Stimulated activated CD8-positive, alpha-beta memory T cell treated with anti-CD3 and anti-CD28 coated beads, Interleukin-4, amount 100 ng/mL, for 48 hours (primary cell): ENCODE measurements around the gene TTC13.
A peak's percentile ranks its signal among the peaks of the same experiment; 100 is the strongest.
"Not testable (repeated sequence)": the region's sequence is repeated elsewhere in the genome, so short reads cannot be mapped to it uniquely, and the experiment has no call there.

Experiments used
- DNase-seq: peaks from one replicate; pipeline ENCODE4 v3.0.0-alpha.2; 2020

TTC13 gene

DNA sequence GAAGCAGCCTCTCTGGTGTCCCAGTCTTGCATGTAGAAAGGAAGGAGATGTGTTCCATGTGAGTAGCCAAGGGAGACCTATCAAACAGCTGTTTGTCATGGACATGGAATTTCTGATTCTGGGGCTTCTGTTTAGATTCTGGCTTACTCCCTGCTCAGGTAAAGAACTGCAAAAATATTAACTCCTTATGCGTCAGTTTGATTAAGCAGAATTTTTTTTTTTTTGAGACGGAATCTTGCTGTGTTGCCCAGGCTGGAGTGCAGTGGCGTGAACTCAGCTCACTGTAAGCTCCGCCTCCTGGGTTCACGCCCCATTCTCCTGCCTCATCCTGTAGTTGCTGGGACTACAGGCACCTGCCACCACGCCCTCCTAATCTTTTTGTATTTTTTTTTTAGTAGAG, 7.0 kb upstream of the TTC13 start:
- no peak for DNase-seq

DNA sequence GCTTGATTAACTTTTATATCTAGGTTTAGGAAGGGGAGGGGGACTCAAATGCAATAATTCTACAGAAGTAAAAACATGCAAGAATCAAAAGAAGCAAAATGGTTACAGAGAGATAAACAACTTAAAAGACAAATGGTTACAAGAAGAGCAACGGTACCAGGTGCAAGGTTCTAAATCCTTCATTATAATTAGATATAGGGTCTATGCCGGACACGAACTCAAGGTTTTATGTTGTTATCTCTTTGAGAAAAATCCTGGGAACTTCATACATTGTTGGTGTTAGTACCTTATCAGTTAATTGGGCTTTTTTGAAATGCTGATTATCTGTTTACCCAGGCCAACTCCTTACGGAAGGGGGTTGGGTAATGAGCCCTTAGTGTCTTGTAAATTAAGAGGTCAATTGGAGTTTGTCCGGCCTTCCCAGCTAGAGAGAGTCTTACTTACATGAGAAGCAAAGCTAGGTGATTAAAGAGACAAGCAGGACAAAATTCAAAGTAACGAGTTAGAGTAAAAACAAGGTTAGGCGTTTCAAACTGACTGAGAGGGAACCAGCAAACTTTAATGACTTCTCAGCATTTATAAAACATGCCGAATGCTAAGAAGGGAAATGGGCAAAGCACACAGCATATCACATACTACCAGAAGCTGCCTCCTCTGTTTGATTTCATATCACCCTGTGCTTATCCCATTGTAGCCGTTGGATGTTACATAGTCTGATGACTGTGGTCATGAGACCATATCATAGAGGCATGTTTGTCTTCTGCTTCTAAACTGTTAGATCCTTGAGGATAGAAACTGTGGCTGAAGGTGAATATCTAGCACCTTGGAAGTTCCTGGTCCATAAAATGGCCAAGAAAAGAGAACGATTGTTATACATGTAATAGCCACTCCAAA, 6.2 kb upstream of the TTC13 start:
- DNase-seq = not testable (repeated sequence)

DNA sequence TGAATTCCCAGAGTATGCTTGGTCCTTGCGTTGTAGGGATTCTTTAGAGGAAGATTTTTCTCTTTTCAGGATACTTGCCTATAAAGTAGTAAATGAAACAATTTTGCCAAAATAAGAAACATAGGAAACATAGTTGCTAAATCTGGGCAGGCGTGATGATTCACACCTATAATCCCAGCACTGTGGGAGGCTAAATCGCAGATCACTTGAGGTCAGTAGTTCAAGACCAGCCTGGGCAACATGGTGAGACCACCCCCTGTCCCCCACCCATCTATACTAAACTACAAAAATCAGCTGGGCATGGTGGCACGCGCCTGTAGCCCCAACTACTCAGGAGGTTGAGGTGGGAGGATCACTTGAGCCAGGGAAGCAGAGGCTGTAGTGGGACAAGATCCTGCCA, 5.2 kb upstream of the TTC13 start:
- no peak for DNase-seq

DNA sequence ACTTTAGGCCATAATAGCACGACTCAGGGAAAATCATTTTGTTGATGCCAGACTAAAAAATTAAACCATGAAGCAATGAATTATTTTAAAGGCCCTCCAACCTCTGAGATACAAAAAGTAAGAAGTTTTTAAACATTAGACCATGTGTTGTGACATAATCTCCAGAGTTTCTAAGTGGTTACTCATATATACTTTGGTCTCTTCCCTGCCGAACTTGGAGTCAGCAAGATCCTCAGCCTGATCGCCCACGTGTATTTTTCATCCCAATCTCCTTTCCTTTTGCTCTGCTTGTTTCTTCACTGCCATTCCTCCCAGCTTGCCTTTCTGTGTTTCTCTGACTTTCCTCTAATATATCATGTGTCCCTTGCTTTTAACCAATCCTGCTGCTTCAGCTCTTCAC, 4.0 kb upstream of the TTC13 start:
- no peak for DNase-seq

DNA sequence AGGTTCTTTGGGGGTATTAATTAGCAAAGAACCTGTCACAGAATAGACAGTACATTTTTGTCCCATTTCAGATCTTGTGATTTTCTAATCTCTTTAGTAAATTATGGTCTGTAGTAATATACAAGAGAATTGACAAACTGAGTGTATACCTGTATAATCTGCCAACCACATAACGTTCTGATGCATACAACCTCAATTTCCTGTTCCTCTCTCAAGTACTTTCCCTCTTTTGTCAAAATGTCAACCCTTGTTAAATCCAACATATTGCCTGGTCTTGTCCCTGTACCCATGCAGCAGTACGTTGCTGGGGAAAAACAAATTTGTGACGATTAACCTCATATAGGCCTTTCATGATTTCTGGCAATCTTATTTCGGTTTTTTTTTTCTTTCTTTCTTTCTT, 1.3 kb upstream of the TTC13 start:
- no peak for DNase-seq

DNA sequence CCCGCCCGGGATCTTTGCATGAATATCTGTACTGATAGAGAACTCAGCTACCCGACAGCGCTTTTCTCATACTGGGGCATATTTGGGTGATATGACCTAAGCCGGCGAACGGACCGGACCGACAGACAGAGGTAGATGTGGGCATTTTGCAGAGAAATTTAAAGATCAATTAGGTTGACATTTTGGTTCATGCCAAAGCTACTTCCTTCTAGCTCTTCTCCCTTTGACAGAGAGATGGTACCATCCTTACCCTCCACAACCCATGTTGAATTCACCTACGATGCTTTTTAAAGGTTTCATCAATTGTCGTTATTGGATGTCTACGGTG, 692 bp upstream of the TTC13 start:
- no peak for DNase-seq

DNA sequence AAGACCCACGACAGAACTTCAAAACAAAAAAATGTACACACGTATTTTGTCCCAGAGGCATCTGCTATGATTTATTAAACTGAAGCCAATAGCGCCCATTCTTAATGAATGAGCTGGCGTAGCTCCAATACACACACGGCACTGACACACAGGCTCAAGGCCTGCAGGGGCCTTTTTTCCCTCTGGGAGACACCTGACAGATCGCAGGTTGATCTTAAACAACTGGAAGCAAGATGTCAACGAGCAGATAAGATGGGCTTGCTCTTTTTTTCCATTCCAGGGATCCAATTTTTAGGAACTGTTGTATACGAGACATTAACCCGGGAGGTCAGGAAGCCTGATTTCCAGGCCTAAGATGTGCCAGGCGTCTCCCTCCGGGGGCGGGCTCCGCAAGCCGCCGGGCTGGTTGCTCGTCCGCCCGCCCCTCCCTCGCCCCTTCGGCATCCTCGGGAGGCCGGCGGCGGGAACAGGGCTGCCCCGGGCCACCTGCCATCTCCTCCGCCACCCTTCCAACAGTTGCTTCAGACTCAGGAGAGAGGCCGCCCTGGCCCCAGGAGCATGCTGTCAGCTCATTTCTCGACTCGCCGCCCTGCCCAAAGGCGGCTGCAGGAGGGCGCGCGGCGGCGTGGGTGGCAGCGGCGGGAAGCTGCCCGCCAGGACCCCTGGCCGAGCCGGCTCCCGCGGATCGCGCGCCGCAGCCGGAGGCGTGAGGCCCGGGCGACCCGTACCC, 735 bp downstream of the TTC13 start:
- DNase-seq = peak; percentile 54

DNA sequence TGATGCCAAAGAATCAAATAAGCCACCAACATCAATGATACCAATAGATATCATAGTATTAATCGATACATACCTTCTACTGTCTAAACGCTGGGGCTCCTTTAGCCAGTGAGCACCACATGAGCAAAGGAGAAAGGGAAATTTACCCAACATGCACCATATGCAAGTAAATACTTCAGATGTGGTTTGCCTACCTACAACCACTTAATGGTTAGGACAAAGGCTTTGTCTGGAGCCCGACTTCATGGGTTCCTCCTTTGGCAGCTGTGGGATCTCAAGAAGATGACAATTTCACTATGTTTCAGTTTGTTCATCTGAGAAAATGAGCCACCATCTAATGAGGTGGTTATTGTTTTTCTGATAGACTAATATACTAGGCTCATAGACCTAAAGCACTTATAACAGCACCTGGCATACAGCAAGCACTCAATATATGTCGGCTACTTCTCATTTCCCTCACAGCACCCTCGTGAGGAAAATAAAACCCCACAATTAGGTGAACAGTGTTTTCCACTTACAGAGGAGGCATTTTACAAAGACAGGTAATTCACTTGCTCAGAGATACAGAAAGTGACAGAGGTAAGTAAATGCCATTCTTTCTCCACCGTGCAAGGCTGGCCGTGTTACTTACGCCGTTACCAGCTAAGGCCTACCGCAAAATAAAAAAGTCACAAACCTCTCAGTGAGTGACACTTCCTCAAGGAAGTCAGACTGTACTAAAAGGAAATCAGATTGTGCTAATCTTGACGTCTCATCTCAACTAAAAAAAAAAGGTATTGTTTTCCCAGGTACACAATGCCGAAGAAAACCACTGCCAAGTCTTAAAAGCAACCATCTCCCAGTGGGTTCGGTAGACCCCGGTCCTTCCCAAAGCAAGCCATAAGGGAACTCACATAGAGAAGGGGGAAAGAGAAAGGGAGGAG, 1.6 kb downstream of the TTC13 start:
- DNase-seq = no peak

DNA sequence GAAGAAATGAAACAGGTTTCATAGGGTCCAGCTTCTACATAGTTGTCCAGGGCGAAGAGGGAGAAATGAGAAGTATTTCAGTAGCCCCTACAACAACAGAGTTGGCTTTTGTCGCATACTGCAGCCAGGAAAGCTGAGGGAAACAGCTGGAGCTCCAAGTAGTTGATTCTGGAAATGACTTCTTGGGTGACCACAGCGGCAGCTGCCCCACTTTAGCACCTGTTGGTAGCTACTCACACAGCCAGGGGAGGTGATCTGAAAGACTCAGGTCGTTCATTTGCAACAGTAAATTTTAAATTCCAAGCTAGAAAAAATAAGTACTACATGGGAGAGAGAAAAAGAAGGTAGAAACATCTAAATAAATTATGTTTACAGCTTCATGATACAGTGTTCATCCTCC, 2.3 kb downstream of the TTC13 start:
- DNase-seq = no peak

DNA sequence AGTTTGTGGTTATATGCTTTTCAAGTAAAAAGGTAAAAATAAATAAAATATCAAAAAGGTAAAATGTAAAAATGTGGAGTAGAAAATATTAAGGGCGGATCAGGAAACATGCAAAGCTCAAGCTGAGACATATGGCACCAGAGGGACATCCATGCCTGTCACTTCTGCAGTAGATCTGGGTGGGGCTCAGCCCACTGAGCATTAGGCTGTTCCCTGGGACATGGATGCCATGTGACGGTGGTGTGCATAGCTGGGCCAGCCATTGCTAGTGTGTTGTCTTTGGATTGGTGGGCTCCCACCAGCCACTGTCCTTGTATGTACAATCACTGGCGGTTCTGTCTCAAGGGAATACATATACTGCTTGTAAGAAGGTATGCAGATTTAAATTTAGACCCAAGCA, 3.0 kb downstream of the TTC13 start:
- DNase-seq = no peak

DNA sequence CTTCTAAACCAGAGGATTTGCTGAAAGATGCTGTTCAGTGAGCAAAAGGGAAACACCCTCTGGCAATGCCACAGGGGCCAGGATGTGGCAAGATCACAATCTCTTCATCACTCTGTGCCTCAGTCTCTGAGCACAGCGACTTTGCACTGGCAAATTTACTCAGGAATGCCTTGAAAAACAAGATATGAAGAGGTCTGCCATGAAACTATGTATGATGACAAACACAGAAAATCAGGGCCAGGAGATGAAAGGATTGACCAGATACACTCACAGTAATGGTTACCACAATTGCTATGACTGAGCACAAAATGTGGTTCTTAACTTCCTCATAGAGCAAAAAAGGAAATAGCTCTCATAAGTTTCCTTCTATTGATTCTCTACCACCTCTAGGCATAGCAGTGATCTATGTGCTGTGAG, 5.8 kb downstream of the TTC13 start:
- DNase-seq = peak; percentile 68

DNA sequence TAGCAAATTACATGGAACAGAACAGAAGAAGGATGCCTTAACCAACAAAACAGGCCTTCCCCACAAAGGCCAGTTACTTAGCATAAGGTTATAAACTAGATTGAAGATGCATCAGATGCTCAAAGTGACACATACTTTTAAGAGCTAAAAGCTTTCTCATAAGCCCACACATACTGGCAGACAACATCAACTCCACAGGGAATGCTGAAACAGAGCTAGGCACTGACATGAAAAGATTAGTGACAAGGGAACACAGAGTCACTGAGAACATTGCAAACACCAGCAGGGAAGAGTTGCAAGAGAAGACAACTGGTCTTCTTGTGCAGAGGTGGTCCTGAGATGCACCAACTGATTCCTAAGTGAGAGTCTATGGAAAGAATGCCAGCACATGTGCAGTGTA, 6.9 kb downstream of the TTC13 start:
- no peak for DNase-seq

DNA sequence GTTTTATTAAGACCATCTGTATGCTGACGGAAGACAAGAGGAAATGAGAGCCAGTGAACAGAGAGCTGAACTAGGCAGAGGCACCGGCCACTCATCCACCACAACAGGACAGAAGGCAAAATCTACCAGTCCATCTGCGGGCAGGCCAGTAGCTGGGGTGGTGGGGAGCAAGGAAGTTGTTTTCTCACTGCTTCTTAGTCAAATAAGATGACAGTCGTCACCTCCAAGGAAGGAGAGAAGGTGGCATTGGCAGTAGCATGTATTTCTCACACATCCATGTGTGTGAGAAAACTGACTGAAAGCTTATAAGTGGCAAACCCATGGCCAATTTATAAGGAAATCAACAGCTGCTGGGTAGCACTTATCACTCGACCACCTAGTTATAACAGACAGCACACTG, 8.2 kb downstream of the TTC13 start:
- no peak for DNase-seq

DNA sequence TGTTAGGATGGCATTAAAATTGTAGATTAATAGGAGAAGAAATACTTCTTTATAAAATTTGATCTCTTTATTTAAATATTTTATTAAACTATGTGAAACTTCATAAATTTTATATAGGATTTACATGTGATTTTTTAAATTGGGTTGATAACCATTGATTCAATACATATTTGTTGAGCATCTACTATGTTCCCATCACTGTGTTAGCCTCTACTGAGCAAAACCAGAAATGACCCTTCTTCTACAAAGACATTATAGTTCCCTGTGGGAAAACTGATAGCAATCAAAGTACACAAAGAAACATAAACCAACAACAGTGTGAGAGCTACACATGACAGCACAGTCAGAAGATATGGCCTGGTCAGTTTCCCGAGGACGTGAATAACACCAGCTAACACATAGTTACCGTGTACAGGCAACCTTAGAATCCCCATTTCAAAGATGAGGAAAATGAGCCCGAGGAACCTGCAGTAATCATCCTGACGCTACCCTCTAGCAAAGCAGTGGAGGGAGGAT, 12.2 kb downstream of the TTC13 start:
- DNase-seq = no peak

DNA sequence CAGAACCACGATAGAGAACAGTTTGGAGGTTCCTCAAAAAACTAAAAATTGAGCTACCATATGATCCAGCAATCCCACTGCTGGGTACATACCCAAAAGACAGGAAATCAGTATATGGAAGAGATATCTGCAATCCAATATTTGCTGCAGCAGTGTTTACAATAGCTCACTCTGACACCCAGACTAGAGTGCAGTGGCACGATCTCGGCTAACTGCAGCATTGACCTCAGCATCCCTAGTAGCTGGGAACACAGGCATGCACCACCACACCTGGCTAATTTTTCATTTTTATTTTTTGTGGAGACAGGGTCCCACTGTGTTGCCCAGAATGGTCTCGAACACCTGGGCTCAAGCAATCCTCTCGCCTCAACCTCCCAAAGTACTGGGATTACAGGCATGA, 13.1 kb downstream of the TTC13 start:
- no peak for DNase-seq

DNA sequence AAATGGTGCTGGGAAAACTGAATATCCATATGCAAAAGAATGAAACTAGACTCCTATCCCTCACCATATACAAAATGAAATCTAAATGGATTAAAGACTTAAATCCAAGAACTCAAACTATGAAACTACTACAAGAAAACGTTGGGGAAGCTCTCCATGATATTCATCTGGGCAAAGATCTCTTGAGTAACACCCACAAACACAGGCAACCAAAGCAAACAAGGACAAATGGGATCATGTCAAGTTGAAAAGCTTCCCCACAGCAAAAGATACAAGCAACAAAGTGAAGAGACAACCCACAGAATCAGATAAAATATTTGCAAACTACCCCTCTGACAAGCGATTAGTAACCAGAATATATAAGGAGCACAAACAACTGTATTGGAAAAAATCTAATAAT, 13.8 kb downstream of the TTC13 start:
- no peak for DNase-seq

DNA sequence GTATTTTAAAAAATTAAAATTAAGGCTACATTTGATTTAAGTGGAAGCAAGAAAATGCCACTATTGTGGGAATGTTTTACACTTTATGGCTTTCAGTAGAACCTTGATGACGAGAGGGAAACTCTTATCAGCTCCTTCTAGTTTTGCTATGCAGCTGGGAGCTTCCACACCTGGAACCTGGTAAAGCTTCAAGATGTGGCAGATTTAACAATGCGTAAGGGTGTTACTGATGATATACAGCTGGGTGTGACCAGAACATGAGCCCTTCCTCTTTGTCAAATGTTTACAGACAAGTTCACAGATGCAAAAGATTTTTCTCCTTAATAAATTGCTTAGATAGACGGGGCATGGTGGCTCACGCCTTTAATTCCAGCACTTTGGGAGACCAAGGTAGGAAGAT, 20.3 kb downstream of the TTC13 start:
- DNase-seq = no peak

DNA sequence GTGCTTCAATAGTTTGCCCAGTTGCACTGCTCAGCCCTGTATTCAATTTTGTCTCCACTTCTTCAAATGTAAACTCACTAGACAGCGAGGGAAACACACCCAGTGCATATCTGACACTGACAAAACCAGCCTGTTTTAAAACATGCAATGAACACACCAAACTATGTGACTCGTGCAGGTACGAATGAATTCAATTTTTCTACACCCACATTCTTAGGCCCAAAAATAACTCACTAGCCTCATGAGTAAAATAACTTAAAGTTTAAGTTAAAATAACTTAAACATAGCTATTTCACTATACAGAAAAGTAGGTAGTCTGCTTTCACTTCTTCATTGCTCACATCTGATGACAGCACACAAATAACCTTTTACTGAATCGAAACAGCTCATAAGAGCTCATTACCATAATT, 21.1 kb downstream of the TTC13 start:
- DNase-seq = no peak

DNA sequence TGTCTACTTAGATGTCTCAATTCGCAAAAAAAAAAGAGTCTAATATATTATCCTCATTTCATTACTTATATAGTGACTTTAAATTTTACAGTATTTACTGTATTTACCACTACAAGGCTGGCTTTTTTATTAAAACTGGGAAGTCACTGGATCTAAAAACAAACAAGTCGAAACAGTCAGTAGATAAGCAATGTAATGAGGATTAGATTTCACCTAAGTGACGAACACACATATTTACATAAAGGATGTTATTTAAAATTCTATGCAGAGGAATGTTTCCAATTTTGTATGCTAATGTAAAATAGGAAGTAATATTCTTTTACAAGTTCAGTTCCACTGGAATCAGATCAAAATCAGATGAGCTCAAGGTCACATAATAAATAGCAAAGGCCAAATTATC, 28.3 kb downstream of the TTC13 start:
- no peak for DNase-seq

DNA sequence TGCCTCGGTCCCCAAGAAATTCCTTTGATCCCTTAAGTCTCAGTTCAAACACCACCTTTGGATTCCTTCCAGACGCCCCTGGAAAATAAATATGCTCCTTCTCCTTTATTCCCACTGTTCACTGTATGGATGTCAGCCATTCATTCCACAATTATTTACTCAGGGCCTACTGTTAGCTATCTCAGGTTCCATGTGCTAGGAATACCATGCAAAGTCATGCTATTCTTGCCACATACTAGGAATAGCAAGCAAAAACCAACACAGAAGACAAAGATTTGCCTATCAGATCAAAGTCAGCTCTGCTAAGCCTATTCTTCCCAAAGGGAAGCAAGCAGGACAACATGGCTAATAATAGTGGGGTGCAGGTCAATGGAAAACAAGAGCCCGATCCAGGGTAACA, 29.8 kb downstream of the TTC13 start:
- no peak for DNase-seq

DNA sequence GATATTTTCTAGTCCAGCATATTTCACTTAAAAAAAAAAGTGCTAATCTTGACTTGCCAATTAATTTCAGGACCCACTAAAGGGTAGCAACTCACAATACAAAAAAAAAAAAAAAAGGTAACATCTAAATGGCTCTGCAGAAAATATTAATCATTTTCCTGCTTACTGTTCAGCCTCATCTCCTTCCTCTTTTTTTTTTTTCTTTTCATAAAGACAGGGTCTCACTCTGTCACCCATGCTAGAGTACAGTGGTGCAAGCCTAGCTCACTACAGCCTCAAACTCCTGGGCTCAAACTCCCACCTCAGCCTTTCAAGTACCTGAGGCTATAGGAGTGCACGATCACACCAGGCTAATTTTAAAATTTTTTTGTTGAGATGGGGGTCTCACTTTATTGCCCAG, 30.4 kb downstream of the TTC13 start:
- no peak for DNase-seq

DNA sequence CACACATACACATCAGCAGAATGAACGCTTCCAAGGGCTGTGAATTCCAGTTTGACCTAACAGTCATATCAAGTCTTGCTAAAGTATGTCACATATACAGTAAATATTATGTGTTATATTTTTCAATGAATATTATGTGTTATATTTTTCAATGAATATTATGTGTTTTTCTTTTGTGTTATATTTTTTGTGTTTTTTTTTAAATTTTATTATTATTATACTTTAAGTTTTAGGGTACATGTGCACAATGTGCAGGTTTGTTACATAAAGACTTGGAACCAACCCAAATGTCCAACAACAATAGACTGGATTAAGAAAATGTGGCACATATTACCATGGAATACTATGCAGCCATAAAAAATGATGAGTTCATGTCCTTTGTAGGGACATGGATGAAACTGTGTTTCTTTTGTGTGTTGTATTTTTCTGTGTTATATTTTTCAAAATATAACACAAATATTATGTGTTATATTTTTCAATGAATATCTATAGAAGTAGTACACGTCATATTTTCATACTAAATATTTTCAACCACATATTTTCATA, 35.5 kb downstream of the TTC13 start:
- DNase-seq = no peak

DNA sequence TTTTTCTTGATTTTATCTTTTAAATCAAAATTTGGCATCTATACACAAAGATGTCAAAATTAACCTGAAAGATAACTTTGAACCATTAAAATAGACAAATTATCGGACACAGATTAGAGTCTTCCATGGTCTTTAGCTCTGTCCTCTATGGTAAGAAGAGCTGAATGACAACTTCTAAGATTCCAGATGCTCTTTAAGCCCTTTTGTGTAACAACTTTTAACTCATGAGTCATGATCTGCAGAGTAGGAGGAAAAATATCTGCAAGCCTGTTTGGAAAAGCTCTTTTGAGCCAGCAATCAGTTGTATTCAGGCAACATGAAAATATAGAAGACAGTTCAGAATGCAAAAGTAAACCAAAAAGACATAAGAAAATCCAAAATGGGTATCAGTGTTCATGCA, 37.8 kb downstream of the TTC13 start:
- DNase-seq = no peak
